Ovary (tissue), 3 donors: ENCODE measurements around the gene IQCF2.

Source experiments
- CTCF ChIP-seq, 3 donors: fragments of 450-650 bp in 2 of 3; fragments of 200-600 bp in 1 of 3; IDR thresholded peaks; one replicate each; pipeline versions ENCODE4 v1.5.1 to v1.8.0; 2016 to 2022; ENCODE audit warnings: antibody characterized with exemption in 3 of 3, mild to moderate bottlenecking in 1 of 3
- EP300 ChIP-seq: sonication (generic); formaldehyde crosslinking; IDR thresholded peaks from one replicate; pipeline ENCODE4 v1.6.1; 2017; ENCODE audit warnings: antibody characterized with exemption
- donor health status: DM: no; HTN: no; CAD: no.

- TF ChIP-seq CTCF (IDR thresholded peaks at IDR 0.05) (no peak), EP300 (no peak)
Measured at GRCh38 chr3:51845129-51845528, 16.3 kb upstream of the IQCF2 start.
